Posterior vena cava (tissue), 2 donors: ENCODE results near the gene THAP4. TPM values are rescaled to one million over a fixed set of nuclear protein-coding genes. Genes with fewer than 3 reads are reported as not detected.

ENCODE experiments used
- DNase-seq: peaks from one replicate; pipeline ENCODE4 v3.0.0-alpha.2; 2020; ENCODE audit warnings: low spot score
- intact Hi-C, 2 donors: fragments of 100-400 bp; cut with DNase I; formaldehyde crosslinking; loops; one replicate each; pipeline versions ENCODE4 v1.14.1 to v1.14.2; 2022 to 2023
- total RNA-seq, 2 donors: library from RNA; stranded (reverse); fragmentation: NEBNext Ultra II Directional; extraction: Animal tissue kit (Norgen Biotek cat#: 25700); gene quantifications; one replicate each; pipeline ENCODE4 v1.2.1, GENCODE V29; 2021
- donor health status: DM: yes; HTN: yes; CAD: no.
- donor health status: DM: yes; HTN: yes; CAD: no.

The THAP4 gene
- total RNA-seq, 2 donors from 2014 or later = 31.2 to 32.1 TPM

- intact Hi-C loops = no loop called here
- DNase-seq = no peak
Measured at GRCh38 chr2:241559323-241560161, 77.4 kb downstream of the THAP4 start.

DNA sequence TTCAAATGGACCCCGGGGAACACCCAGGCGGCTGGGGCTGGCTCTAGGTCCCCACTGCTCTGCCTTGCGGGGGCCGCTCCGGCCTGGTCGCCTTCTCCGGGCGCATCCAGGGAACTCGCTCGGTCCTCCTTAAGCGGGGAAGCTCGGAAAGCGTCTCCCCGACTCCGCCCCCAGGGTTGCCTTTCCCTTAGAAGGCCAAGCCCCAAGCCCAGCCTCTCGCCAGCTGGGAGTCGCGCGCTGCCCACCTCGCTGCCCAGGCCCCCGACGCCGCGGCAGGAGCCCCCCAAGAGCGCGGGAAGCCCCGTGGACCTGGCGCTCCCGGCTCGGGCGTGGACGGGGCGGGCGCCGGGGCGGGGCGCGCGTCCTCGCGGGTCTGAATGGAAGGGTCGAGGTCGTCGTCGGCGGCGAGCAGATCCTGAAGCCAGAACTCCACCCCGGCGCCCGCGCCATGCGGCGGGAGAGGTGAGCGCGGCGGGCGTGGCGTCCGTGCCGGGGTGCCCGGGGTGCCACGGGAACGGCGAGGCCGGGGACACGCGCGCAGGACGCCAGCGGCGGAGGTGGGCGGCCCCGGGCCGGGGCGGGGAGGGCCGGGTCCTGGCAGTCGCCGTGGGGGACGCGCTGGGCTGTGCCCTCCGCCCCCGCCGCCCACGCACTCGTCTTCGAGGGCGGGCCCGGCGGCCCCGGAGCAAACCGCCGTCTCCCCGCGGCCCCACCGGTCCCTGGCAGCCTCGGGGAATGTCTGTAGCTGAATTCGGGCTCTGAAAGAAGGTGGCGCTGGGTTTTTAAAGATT lies 78.2 kb downstream of the THAP4 start, which contains the start of gene BOK:
Gene BOK (plus strand): TSS at position 214 of the 791 bp plus-strand sequence. CDS start 739 bp downstream, outside the sequence.
- DNase-seq = no peak
- intact Hi-C loops = no loop called here

DNA sequence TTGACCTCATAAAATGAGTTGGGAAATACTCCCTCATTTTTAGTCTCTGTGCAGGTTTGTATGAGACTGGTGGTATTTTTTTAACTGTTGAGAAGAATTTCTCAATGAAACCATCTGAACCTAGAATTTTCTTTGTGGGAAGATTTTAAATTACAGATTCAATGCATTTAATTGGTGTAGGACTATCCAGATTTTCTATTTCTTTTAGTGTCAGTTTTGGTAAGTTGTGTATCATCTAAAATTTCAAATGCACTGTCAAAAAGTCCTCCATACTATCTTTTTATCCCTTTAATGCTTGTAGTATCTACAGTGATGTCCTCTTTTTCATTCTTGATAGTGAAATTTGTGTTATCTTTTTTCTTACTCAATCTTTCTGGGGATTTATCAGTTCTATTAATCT lies 80.2 kb downstream of the THAP4 start:
- intact Hi-C loops = no loop called here
- no peak for DNase-seq

GRCh38 chr2:241555711-241556110 lies 81.2 kb downstream of the THAP4 start:
- intact Hi-C loops = no loop called here
- DNase-seq = no peak

DNA sequence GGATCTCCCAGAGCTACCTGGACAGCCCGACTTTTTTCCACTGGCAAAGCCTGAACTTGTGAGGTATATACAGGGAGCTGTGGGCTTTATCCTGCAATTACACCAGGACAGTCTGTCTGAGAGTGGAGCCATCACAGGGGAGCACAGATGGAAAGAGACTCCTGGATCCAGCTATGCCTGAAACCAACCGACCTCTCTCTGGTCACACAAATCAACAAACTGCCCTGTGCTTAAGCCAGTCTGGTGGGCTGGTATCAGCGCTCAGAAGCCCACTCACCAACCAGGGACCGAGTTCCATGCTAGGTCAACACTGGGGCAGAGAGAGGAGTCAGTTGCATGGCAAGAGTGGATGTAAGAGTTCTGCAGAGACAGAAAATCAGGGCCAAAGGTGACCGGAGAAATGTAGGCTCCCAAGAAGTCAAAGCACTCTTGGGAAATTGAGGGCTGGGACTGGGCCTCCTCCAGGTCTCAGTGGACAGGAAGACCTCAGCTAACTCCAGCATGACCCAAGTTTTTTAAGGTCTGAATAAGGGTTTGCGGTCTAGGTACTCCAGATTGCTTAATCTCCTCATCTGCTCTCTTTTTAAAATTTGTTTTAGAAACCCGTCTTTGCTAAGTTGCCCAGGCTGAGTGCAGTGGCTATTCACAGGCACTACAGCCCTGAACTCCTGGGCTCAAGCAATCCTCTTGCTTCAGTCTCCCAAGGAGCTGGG lies 82.2 kb downstream of the THAP4 start:
- intact Hi-C loops = no loop called here

DNA sequence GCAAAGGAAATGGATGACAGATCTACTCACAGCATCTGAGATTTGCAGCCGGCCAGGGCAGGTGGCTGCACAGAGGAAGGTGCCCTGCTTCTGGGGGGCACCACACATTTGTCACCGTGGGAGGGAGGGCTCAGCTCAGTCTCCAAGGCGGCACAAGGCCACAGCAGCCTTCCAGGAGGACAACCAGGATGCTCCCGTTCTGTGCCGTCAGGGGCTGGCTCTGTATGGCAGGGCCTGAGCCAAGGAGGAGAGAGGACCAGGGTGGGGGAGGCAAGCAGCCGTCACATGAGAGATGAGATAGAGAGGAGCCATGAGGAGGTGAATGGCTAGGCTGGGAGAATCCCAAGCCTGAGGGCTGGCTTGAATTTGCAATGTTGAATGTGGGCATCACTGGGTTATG lies 83.0 kb downstream of the THAP4 start:
- intact Hi-C loops = no loop called here
- DNase-seq = no peak

More for the DNA sequence above, 82.2 kb downstream of the THAP4 start:
- no peak for DNase-seq

DNA sequence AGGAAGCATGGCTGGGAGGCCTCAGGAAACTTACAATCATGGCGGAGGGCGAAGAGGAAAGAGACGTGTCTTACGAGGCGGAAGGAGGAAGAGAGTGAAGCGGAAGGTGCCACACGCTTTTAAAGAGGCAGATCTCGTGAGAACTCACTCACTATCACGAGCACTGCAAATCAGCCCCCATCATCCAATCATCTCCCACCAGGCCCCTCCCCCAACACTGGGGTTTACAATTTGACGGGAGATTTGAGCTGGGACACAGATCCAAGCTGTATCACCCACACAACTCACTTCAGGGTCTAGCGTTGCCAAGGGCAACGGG lies 83.5 kb downstream of the THAP4 start:
- DNase-seq = no peak
- intact Hi-C loops = no loop called here

DNA sequence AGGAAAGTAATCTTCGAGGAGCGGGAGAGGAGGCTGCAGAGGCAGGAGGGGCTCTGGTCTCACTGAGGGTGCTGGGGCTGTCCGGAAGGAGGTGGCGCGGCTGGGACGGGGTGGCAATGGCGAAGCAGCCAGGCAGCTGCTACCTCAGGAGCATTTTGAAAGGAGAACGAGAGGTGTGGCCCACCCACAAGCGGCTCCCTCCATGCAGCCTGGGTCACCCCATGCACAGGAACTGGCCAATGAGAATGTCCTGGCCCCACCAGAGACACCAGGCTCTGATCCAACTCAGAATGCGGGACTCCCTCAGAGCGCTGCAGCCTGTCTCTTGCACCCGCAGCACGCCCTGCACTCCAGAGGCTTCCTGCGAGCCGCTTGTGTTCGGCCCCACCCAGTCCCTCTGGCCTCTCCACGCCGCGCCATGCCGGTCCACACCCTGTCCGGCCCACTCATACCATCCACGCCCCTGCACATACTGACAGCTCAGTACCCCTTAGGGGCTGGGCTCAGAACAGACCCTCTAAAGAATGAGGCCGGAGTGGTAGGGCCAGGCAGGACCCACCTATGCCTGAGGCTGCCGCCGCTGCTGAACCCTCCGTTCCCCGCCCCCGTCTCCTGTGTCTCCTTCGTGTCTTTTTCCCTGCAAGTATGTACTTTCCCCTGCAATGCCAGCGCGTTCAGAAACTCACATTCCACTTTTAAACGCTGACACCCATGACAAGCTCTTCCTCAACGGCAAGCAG lies 84.8 kb downstream of the THAP4 start:
- intact Hi-C loops = no loop called here

GRCh38 chr2:241551599-241551997 lies 85.4 kb downstream of the THAP4 start:
- DNase-seq = no peak
- intact Hi-C loops = no loop called here

More for the DNA sequence above, 84.8 kb downstream of the THAP4 start:
- DNase-seq = no peak

DNA sequence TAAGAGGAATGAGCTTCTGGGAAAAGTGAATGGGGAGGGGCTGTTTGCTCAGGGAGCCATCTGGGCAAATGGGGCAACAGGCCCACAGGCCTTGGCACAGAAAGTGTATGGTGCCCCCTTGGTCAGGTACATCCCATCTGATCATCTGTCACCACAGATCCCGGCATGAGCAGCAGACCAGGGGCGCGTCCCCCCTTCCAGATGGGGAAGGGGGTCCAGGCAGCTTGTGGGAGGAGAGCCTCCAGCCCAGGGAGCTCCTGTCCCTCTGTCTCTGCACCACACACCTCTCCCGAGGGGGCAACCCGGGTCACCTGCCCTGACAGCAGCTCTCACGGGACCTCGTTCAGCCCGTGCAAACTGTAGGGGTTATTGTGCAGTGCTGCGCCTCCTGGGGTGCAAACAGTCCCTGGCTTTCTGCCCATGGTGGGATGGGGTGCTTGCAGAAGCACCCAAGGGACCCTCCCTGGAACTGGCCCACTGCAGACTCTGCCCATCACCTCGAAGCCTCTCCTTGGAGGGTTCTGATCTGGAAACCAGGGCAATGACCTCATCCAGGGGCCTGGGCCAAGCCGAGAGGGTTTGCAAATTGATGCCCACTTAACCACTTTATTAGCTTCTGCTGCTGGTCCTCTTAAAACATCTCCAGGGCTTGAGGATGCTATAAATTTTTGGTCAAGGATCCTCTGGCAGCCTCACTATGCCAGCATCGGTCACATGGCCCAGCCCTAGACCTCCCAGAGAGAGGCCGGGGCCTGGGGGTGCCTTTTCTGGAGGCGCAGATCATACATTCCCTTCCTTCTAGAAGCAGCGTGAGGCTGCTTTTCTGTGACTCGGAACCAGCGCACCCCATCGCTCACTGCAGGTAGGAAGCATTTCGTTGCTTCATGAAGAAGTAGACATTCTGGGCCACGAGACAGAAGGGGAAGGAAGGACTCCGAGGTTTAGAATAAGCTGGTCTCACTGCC lies 86.1 kb downstream of the THAP4 start:
- no peak for DNase-seq
- intact Hi-C loops = no loop called here

GRCh38 chr2:241548451-241548835 lies 88.5 kb downstream of the THAP4 start:
- DNase-seq = no peak
- intact Hi-C loops = no loop called here

DNA sequence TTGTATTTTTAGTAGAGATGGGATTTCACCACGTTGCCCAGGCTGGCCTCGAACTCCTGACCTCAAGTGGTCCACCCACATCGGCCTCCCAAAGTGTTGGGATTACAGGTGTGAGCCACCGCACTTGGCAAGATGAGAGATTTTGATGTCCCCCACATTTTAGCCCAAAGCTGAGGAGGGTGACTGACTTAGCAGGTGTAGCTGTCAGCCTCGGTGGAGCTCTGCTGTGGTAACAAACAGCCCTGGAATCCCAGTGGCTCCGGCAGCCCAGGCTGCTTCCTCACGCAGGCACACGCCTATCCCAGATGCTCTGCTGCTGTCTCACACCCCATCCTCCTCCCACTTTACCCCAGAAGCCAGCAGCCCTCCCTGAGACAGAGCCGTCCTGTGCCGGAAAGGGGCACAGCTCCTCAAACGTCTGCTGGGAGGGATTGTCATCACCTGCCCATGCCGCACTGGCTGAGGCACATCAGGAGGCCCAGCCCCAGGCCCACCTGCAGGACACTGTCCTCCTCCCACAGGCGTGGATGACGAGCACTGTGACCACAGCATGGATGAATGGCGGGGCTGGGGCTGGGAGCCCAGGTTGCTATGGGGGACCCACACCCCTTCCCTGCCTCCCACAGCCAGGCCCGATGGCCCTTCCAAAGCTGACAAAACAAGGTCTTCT lies 89.0 kb downstream of the THAP4 start:
- intact Hi-C loops = no loop called here
- no peak for DNase-seq

- no peak for DNase-seq
- intact Hi-C loops = no loop called here
Measured at GRCh38 chr2:241546771-241547498, 90.0 kb downstream of the THAP4 start.

GRCh38 chr2:241545523-241546473 lies 91.2 kb downstream of the THAP4 start:
- no peak for DNase-seq
- intact Hi-C loops = no loop called here

- no peak for DNase-seq
- intact Hi-C loops = no loop called here
Measured at GRCh38 chr2:241545106-241545505, 91.9 kb downstream of the THAP4 start.

DNA sequence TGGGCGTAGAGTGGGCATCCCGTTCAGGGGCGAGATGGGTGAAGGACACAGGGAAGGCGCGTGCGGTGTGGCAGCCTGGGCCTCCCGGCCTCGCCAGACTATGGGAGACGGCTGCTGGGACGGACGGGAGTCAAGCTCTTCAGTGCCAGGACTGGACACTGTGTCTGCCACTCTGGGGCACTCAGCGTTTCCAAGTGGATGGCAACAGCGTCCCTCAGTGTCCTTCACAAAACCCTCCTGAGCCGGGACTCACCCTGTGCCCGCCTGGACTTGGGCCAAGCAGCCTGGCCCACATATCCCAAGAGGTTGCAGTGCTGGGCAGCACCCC lies 94.7 kb downstream of the THAP4 start:
- DNase-seq = no peak
- intact Hi-C loops = no loop called here
